Subcutaneous abdominal adipose tissue (tissue), 5 donors: ENCODE data around the gene SYNGR3.

Experiments
- H3K27ac ChIP-seq: one replicate; pipeline ENCODE4 v1.7.0; 2013; ENCODE audit warnings: low read depth, mild to moderate bottlenecking, inconsistent platforms, low read length, moderate library complexity
- H3K27me3 ChIP-seq, 5 donors: one replicate each; pipeline ENCODE4 v1.7.0; 2013; ENCODE audit warnings: low read length in 5 of 5, inconsistent platforms in 1 of 5; ENCODE audit not compliant: control insufficient read depth in 5 of 5, insufficient read depth in 4 of 5
- H3K36me3 ChIP-seq, 5 donors: one replicate each; pipeline ENCODE4 v1.7.0; 2013; ENCODE audit warnings: low read length in 5 of 5; ENCODE audit not compliant: control insufficient read depth in 5 of 5, insufficient read depth in 5 of 5
- H3K4me1 ChIP-seq, 5 donors: one replicate each; pipeline ENCODE4 v1.7.0; 2013; ENCODE audit warnings: low read length in 5 of 5, mild to moderate bottlenecking in 3 of 5, moderate library complexity in 1 of 5; ENCODE audit not compliant: control insufficient read depth in 5 of 5, insufficient read depth in 5 of 5
- H3K4me3 ChIP-seq, 5 donors: one replicate each; pipeline ENCODE4 v1.7.0; 2013; ENCODE audit warnings: low read length in 5 of 5, low read depth in 1 of 5
- H3K9ac ChIP-seq, 5 donors: one replicate each; pipeline ENCODE4 v1.7.0; 2013; ENCODE audit warnings: low read length in 5 of 5, mild to moderate bottlenecking in 4 of 5, moderate library complexity in 3 of 5
- H3K9me3 ChIP-seq, 5 donors: one replicate each; pipeline ENCODE4 v1.7.0; 2013; ENCODE audit warnings: low read length in 5 of 5; ENCODE audit not compliant: control insufficient read depth in 5 of 5
- donor health status: healthy.
- donor health status: healthy.
- donor health status: healthy.
- donor health status: healthy.
- donor health status: healthy.

SYNGR3 gene

DNA sequence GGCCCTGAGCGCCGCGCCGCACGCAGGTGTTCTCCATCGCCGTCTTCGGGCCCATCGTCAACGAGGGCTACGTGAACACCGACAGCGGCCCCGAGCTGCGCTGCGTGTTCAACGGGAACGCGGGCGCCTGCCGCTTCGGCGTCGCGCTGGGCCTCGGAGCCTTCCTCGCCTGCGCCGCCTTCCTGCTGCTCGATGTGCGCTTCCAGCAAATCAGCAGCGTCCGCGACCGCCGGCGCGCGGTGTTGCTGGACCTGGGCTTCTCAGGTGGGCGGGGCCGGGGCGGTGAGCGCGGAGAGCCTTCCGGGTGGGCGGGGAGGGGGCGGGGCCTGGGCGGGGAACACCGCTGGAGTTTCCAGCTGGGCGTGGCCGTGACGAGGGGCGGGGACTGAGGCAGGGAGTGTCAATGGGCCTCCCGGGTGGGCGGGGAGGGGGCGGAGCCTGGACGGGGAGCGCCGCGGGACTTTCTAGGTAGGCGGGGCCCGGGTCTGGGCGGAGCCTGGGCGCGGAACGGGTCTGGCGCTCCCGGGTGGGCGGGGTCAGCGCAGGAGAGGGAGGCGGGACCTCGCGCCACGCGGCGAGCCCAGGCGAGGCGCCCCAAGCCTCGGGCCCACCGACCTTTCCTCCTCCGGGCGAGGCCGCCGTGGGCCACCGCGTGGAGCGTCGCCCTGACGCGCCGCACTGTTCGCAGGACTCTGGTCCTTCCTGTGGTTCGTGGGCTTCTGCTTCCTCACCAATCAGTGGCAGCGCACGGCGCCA is 2.4 kb downstream of the SYNGR3 start:
- Histone ChIP-seq H3K9ac (peak overlapping the region in 1 of 5 donors; percentile 37), H3K9me3 (no peaks in the 10 kb centered on the region), H3K4me1 (peaks cover 0 to 30% (median 24%) of the 10 kb centered on the region in 5 donors), H3K27me3 (peaks cover 17 to 27% (median 25%) of the 10 kb centered on the region in 5 donors), H3K36me3 (peaks cover 0 to 6% (median 5%) of the 10 kb centered on the region in 5 donors), H3K27ac (no peak overlapping the region), H3K4me3 (peak overlapping the region in 4 of 5 donors; percentile 48 to 69 (median 58))

DNA sequence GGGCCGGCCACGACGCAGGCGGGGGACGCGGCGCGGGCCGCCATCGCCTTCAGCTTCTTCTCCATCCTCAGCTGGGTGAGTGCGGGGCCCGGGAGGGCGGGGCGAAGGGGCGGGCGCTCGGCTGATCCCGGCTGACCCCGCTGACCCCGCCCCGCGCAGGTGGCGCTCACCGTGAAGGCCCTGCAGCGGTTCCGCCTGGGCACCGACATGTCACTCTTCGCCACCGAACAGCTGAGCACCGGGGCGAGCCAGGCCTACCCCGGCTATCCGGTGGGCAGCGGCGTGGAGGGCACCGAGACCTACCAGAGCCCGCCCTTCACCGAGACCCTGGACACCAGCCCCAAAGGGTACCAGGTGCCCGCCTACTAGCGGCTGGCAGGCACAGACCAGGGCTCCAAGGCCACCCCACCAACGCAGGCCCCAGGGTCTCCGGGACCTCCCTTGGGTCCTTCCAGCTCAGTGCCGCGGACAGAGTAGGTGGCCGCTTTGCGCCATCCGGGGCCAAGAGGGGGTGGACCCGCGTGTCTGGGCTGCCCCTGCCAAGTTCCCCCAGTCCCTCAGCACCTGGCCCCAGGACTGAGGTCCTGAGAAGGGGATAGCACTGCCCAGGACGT is 3.0 kb downstream of the SYNGR3 start:
- H3K9me3 ChIP-seq = no peaks in the 10 kb centered on the region
- peaks cover 0 to 36% (median 24%) of the 10 kb centered on the region in 5 donors for H3K4me1 ChIP-seq
- peaks cover 17 to 27% (median 25%) of the 10 kb centered on the region in 5 donors for H3K27me3 ChIP-seq
- H3K9ac ChIP-seq = no peak overlapping the region
- peak overlapping the region in 1 of 5 donors; percentile 50 for H3K4me3 ChIP-seq
- peaks cover 0 to 11% (median 7%) of the 10 kb centered on the region in 5 donors for H3K36me3 ChIP-seq
- no peak overlapping the region for H3K27ac ChIP-seq

GRCh38 chr16:1993731-1994131 is 4.0 kb downstream of the SYNGR3 start:
- Histone ChIP-seq H3K4me1 (peaks cover 0 to 42% (median 24%) of the 10 kb centered on the region in 5 donors), H3K27ac (no peak overlapping the region), H3K36me3 (peaks cover 0 to 20% (median 13%) of the 10 kb centered on the region in 5 donors), H3K9me3 (no peaks in the 10 kb centered on the region), H3K9ac (no peak overlapping the region), H3K4me3 (no peak overlapping the region), H3K27me3 (peaks cover 17 to 23% (median 22%) of the 10 kb centered on the region in 5 donors)

GRCh38 chr16:1997494-1998359 is 8.0 kb downstream of the SYNGR3 start:
- H3K9ac ChIP-seq = peak overlapping the region in 1 of 5 donors; percentile 38
- H3K4me1 ChIP-seq = peaks cover 0 to 19% (median 17%) of the 10 kb centered on the region in 5 donors
- H3K27me3 ChIP-seq = no peaks in the 10 kb centered on the region
- no peak overlapping the region for H3K4me3 ChIP-seq
- H3K9me3 ChIP-seq = no peaks in the 10 kb centered on the region
- peak overlapping the region; percentile 58 for H3K27ac ChIP-seq
- peaks cover 0 to 59% (median 52%) of the 10 kb centered on the region in 5 donors for H3K36me3 ChIP-seq

DNA sequence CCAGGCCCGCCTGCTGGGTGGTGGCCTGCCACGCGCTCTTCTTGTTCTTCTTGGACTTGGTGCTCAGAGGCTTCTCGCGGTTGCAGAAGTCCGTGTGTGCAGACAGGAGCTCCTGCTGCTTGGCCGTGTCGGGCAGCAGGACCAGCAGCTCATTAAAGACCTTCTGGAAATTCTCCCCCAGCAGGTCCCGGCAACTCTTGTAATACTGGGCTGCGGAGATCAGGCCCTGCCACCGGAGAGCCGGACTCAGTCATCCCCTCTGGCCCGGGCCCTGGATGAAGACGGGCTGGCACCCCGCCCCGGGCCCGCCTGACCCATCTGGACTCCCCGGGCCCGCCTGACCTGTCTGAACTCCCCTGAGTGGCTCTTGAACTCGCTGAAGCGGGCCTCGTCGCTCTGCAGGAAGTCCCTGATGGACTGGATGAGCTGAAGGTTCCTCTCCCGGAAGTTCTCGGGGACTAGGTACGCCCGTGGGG is 8.6 kb downstream of the SYNGR3 start:
- H3K27me3 ChIP-seq = no peaks in the 10 kb centered on the region
- H3K4me3 ChIP-seq = no peak overlapping the region
- peaks cover 0 to 66% (median 58%) of the 10 kb centered on the region in 5 donors for H3K36me3 ChIP-seq
- peaks cover 0 to 21% (median 17%) of the 10 kb centered on the region in 5 donors for H3K4me1 ChIP-seq
- no peak overlapping the region for H3K27ac ChIP-seq
- H3K9ac ChIP-seq = no peak overlapping the region
- no peaks in the 10 kb centered on the region for H3K9me3 ChIP-seq

GRCh38 chr16:1998852-1999801 is 9.4 kb downstream of the SYNGR3 start:
- no peak overlapping the region for H3K4me3 ChIP-seq
- no peak overlapping the region for H3K9ac ChIP-seq
- no peaks in the 10 kb centered on the region for H3K27me3 ChIP-seq
- H3K27ac ChIP-seq = no peak overlapping the region
- H3K9me3 ChIP-seq = no peaks in the 10 kb centered on the region
- H3K36me3 ChIP-seq = peaks cover 0 to 67% (median 59%) of the 10 kb centered on the region in 5 donors
- H3K4me1 ChIP-seq = peaks cover 0 to 28% (median 24%) of the 10 kb centered on the region in 5 donors

DNA sequence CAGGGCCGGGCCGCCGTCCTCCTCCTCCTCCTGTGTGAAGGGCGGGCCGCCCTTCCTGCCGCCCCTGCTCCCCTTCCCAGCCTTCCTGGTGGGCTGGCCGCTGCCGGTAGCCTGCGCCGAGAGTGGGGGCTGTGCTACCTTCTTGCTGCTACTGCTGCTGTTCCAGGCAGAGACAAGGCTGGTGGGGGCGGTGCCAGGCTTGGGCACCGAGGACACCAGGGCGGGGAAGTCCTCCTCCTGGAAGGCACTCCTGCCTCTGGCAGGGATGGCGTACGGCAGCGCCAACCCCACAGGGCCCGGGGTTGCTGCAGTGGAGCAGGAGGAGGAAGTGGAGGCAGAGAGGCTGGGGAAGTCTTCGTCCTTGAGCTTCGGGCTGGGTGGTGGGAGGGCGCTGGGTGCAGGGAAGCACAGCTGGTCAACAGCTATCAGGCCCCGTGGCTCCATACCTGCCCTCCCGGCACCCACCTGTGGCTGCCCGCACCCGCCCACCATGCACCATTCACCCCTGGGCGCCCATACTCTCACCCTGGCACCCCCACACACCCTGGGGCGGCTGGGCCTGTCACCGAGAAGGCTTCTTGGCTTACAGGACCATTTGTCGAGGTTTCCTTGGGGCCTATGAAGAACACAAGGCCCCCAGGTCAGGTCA is 10.2 kb downstream of the SYNGR3 start:
- Histone ChIP-seq H3K4me1 (peaks cover 0 to 37% (median 32%) of the 10 kb centered on the region in 5 donors), H3K27ac (no peak overlapping the region), H3K4me3 (no peak overlapping the region), H3K9ac (no peak overlapping the region), H3K9me3 (no peaks in the 10 kb centered on the region), H3K36me3 (peaks cover 0 to 67% (median 59%) of the 10 kb centered on the region in 5 donors), H3K27me3 (no peaks in the 10 kb centered on the region)

- Histone ChIP-seq H3K27me3 (no peaks in the 10 kb centered on the region), H3K9me3 (no peaks in the 10 kb centered on the region), H3K4me1 (peaks cover 0 to 48% (median 32%) of the 10 kb centered on the region in 5 donors), H3K4me3 (no peak overlapping the region), H3K9ac (no peak overlapping the region), H3K27ac (no peak overlapping the region), H3K36me3 (peaks cover 0 to 67% (median 58%) of the 10 kb centered on the region in 5 donors)
Measured at GRCh38 chr16:2001035-2001434, 11.3 kb downstream of the SYNGR3 start.
